ENCODE measurements around the gene KRTAP10-4. TPM values are rescaled to one million over a fixed set of nuclear protein-coding genes. Genes with fewer than 3 reads are reported as not detected.

Gene KRTAP10-4
- total and polyA plus RNA-seq, 9 donors = not detected

DNA sequence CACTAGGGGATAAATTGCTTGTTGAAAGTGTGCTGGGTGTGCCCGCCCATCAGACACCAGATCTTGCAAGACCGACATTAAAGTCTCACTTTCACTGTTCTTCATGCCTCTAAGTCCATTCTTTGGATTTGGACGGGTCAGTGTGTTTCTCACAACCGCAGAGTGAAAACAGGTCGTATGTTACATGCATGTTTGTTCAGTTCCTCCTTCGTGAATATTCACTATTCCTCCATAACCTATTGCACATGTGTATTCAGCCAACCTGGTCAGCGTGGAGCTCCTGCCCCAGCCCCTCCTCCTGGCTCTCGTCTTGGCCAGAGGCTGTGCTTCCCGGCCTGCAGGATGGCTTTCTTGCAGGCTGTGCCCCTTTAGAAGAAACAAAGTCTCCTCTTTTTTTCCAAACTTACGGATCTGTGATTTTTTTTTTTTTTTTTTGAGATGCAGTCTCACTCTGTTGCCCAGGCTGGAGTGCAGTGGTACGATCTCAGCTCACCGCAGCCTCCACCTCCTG, 20.9 kb downstream of the KRTAP10-4 start:
- Histone ChIP-seq H3K27me3 (no peaks in the 10 kb centered on the region), H3K9me3 (no peaks in the 10 kb centered on the region), H3K27ac (no peak overlapping the region), H3K4me1 (ENCODE audit: insufficient read depth) (no peaks in the 10 kb centered on the region), H3K36me3 (no peaks in the 10 kb centered on the region), H3K4me3 (no peak overlapping the region)
- no peak for DNase-seq
- TF ChIP-seq EP300 (IDR thresholded peaks at IDR 0.05) (no peak), POLR2A (IDR thresholded peaks at IDR 0.05) (no peak)
- TF ChIP-seq, protein P1, sequence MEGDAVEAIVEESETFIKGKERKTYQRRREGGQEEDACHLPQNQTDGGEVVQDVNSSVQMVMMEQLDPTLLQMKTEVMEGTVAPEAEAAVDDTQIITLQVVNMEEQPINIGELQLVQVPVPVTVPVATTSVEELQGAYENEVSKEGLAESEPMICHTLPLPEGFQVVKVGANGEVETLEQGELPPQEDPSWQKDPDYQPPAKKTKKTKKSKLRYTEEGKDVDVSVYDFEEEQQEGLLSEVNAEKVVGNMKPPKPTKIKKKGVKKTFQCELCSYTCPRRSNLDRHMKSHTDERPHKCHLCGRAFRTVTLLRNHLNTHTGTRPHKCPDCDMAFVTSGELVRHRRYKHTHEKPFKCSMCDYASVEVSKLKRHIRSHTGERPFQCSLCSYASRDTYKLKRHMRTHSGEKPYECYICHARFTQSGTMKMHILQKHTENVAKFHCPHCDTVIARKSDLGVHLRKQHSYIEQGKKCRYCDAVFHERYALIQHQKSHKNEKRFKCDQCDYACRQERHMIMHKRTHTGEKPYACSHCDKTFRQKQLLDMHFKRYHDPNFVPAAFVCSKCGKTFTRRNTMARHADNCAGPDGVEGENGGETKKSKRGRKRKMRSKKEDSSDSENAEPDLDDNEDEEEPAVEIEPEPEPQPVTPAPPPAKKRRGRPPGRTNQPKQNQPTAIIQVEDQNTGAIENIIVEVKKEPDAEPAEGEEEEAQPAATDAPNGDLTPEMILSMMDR (IDR thresholded peaks at IDR 0.05) = no peak
- WGBS, 3 donors = 68 to 75% (median 71%) methylated on average over 12 of the region's 12 CpGs
- intact Hi-C loops (cut with DNase I) = no loop called here

DNA sequence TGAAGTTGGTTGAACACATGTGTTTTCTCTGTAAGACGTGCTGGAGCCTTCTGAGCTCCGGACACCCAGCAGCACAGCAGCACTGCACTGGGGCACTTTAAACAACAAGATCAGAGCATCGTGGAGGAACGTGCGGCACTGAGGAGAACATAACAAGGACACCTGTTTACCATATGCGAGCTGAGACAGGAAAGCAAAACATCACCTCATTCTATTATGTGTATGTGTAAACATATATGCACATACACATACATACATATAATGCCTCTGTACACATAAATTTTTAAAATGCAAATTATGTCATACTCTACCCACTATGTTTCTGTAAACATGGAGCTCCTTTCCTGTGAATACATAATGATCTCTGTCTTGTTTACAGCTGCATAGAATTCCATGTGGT, 22.0 kb downstream of the KRTAP10-4 start:
- TF ChIP-seq POLR2A (IDR thresholded peaks at IDR 0.05) = no peak
- TF ChIP-seq, protein P1 (IDR thresholded peaks at IDR 0.05) = no peak
- TF ChIP-seq EP300 (IDR thresholded peaks at IDR 0.05) = no peak

DNA sequence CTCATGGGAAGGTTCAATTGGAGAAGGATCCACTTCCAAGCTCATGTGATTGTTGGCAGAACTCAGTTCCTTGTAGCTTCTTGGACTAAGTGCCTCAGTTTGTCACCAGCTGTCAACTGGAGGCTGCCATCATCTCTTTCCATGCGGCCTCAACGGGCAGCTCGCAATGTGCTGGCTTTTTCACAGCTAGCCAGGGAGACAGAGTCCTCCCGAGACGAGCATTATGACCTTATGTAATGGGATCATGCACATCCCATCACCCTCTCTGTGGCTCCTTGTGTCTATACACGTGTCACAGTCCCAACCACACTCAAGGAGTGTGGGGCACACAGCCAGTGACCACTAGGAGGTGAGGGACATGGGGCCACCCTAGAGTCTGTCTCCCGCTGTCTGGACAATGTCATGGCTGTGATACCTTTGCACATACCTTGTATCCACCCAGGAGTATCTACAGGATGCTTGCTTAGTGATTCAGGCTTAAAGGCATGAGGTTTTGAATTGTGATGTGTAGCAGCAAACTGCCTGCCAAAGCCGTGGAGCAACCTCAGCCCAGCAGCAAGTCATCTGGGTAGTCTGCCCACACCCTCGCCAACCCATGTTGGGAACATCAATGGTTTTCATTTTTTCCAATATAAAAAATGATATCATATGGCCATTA, 22.7 kb downstream of the KRTAP10-4 start:
- H3K9me3 ChIP-seq = no peaks in the 10 kb centered on the region
- H3K4me3 ChIP-seq = no peak overlapping the region
- intact Hi-C loops (cut with DNase I) = no loop called here
- TF ChIP-seq POLR2A (IDR thresholded peaks at IDR 0.05) = no peak
- no peak for TF ChIP-seq EP300 (IDR thresholded peaks at IDR 0.05)
- TF ChIP-seq, protein P1 (IDR thresholded peaks at IDR 0.05) = no peak
- no peak for DNase-seq
- H3K27me3 ChIP-seq = no peaks in the 10 kb centered on the region
- 75 to 79% (median 78%) methylated on average over 9 of the region's 9 CpGs for WGBS, 3 donors
- H3K27ac ChIP-seq = no peak overlapping the region
- H3K4me1 ChIP-seq (ENCODE audit: insufficient read depth) = no peaks in the 10 kb centered on the region
- H3K36me3 ChIP-seq = no peaks in the 10 kb centered on the region

More for the DNA sequence above, 22.0 kb downstream of the KRTAP10-4 start:
- no peaks in the 10 kb centered on the region for H3K27me3 ChIP-seq
- intact Hi-C loops (cut with DNase I) = no loop called here
- no peak for DNase-seq
- 58 to 75% (median 64%) methylated on average over 6 of the region's 6 CpGs for WGBS, 3 donors
- H3K27ac ChIP-seq = no peak overlapping the region
- no peaks in the 10 kb centered on the region for H3K9me3 ChIP-seq
- no peaks in the 10 kb centered on the region for H3K36me3 ChIP-seq
- no peak overlapping the region for H3K4me3 ChIP-seq
- H3K4me1 ChIP-seq (ENCODE audit: insufficient read depth) = no peaks in the 10 kb centered on the region

DNA sequence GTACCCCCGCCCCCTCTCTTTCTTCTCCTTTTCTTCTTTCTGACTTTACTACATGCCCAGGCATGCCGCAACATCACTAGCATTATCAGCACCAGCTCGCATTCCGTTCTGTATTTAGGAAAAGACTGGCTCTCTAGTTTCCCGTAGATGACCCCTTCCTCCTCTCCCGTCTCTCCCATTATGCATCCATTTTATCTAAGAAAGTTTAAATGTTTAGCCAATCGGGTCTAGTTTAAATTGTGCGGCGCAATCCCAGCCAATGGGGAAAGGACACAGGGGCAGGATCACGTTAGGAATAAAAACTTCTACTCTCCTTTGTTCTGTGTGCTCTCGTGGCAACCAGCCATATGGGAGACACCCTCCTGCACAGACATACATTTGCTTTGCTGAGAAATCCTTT, 24.5 kb downstream of the KRTAP10-4 start:
- Histone ChIP-seq H3K36me3 (no peaks in the 10 kb centered on the region), H3K9me3 (no peaks in the 10 kb centered on the region), H3K4me3 (no peak overlapping the region), H3K4me1 (ENCODE audit: insufficient read depth) (no peaks in the 10 kb centered on the region), H3K27me3 (no peaks in the 10 kb centered on the region), H3K27ac (no peak overlapping the region)
- DNase-seq = no peak
- WGBS, 3 donors = 74 to 78% (median 76%) methylated on average over 11 of the region's 11 CpGs
- intact Hi-C loops (cut with DNase I) = no loop called here
- TF ChIP-seq POLR2A (IDR thresholded peaks at IDR 0.05) (no peak), EP300 (IDR thresholded peaks at IDR 0.05) (no peak)
- TF ChIP-seq, protein P1 (IDR thresholded peaks at IDR 0.05) = no peak
